ENCODE results near the gene GNB1L.
"Not testable (repeated sequence)": the region's sequence is repeated elsewhere in the genome, so short reads cannot be mapped to it uniquely, and the experiment has no call there.

Gene GNB1L

DNA sequence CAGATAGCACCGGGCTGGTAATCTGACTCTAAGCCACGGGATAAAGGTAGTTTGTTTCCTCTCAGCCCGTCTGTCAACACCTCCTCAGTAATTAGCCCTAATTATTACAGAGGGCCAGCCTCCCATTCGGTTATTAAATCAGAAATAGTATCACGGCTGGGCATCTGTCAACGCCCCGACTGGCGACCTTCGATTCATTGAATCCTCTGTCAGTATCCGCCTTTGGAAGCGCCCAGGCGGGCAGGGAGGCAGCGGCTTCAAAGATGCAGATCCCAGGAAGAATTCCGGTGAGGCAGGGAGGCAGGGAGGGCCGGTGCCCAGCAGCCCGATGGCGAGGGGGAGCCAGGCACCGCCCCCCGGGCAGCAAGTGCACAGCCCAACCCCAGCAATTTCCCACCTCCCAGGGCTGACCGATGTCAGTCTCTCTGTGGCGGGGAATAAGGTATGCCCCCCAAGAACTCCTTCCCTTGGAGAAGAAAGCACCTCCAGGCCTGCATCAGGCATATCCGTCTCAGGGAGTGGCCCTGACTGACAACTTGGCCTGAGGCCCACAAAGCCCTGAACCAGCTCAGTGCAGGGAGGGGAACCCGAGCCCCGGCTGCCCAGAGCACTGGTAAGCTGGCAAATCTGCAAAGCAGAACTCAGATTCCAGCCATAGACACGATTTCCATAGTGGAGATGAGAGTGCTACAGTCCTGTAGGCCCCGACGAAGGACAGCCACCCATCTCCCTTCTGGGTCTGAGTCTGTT lies 11.4 kb downstream of the GNB1L start:
- DNase-seq (ENCODE audit: low read depth): no peak

DNA sequence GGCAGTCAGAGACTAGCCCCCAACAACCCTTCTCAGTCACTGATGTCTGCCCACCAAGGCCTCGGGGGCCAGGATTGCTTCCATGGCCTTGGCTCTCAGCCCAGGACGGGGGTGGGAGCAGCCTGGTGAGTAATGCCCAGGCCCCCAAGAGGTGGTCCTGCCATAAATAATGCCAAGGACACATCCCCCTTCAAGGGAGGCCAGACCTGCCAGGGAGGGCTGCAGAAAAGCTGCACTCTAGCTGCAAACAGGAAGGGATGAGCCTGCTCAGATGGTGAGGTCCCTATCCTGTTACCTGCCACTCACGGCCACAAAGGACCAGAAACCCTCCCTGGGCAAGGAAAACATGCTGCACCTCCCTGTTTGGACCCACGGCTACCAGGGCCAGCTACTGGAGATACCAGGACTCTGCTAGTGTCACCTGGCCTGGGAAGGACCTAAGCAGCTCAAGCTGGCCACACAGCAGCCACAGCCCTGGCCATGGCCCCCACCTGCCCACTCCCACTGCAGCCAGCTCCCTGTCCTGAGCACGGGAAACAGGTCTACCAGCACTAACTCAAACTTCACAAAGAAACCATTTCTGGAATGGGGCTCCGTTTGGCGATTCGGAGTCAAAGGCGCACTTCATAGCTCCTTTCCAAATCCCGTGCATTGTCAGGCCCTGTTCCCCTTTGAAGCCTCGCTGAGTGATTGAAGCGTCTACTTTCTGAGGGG lies 12.1 kb downstream of the GNB1L start:
- no peak for DNase-seq (ENCODE audit: low read depth)

DNA sequence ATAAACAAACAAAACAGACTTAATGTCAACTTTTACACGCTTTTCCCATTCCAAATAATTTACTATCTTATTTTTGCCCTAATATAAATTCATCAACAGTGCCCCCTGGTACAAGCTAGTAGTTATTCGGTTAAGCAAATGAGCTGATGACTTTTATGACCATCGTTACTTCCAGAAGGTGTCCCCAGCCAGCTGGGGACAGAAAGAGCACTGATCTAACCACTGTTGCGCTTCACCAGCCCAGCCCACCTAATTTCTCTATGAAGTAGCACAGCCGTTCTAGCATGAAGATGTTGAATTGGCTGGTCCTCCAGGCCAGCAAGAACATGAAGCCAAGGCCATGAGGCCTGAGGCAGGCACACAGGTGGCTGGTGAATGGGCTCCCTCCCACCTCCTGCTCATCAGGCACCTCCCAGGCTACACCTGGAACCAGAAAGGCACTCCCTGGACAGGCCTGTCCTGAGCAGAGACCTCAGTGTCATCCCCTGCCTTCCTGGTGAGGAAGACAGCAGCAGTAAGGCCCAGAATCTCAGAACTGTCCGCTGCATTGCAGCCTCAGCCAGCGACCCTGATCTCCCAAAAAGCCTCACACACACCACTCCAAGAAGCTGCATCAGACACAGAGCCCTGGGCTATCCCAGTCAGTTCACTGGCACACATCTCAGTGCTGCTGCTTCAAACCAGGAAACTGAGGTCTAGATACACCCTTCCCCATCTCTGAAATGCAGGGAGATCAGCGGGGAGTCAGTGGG lies 12.9 kb downstream of the GNB1L start:
- DNase-seq (ENCODE audit: low read depth): no peak

DNA sequence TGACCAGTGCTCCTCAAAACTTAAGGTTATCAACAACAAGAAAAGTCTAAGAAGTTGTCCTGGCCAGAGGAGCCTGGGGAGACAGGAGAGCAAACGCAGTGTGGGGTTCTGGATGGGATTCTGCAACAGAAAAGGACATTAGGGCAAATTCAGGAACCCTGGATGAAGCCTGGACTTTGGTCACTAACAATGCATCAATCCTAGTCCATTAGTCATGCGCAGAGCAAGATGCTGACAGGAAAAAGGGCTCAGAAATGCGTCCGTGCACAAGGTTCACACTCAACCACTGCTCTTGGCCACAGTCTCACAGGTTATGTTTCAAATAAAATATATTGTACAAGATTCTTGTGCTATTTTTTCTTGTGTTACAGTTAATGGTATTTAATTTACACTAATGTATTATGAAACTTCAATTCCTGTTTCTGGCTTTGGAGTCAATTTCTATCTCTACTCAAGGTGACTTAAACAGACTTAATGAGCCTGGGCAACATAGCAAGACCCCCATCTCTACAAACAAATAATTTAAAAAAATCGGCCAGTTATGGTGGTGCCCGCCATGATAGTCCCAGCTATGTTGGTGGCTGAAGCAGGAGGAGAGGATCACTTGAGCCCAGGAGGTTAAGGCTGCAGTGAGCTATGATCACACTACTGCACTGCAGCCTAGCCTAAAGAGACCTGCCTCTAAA lies 13.6 kb downstream of the GNB1L start:
- DNase-seq (ENCODE audit: low read depth): no peak

DNA sequence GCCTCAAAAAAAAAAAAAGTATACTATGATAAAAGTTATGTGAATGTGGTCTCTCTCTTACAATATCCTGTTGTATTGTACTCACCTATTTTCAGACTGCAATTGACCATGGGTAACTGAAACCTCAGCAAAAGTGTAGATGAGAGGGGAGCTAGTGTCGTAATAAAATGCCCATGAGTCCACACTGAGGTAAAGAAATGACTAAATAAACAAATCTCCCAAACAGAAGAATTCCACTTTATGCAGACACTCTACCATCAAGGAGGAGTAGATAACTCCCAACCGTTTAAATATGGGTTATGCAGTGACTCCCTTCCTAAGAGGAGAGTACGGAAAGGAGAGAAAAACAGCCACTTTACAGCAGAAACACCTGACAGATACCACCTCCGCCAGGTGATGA lies 14.6 kb downstream of the GNB1L start:
- DNase-seq (ENCODE audit: low read depth): no peak

DNA sequence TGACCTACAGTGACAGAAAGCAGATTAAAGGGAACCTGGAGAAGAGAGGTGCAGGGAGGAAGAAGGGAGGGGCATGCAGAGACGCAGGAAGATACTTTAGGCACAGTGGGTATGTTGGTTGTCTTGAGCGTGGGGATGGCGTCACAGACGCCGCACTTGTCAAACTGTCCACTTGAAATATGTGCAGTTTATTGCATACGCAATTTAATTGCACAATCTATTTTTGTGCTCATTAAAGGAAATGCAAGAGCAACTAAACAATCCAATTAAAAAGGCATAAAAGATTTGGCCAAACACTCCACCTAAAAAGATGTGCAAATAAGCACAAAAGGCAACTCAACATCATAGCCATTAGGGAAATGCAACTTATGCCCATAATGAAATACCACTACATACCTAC lies 16.8 kb downstream of the GNB1L start:
- DNase-seq (ENCODE audit: low read depth): no peak

DNA sequence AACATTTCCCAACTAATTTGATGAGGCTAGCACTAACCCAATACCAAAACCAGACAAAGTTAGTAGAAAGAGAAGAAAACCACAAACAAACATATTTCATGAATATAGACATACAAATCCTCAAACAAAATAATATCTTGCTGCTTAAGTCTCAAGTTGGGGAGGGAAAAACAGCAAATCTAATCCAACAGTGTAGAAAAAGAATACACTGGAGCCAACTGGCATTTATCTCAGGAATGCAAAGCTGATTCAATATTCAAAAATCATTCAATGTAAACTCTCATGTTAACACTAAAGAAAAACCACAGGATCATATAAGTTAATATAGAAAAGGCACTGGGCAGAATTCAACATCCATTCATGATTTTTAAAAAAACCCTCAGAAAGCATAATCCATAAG lies 18.2 kb downstream of the GNB1L start:
- DNase-seq (ENCODE audit: low read depth): no peak

- DNase-seq (ENCODE audit: low read depth): no peak
Measured at GRCh38 chr22:19834599-19834998, 20.1 kb downstream of the GNB1L start.

- not testable (repeated sequence) for DNase-seq (ENCODE audit: low read depth)
Measured at GRCh38 chr22:19833327-19833726, 21.3 kb downstream of the GNB1L start.

DNA sequence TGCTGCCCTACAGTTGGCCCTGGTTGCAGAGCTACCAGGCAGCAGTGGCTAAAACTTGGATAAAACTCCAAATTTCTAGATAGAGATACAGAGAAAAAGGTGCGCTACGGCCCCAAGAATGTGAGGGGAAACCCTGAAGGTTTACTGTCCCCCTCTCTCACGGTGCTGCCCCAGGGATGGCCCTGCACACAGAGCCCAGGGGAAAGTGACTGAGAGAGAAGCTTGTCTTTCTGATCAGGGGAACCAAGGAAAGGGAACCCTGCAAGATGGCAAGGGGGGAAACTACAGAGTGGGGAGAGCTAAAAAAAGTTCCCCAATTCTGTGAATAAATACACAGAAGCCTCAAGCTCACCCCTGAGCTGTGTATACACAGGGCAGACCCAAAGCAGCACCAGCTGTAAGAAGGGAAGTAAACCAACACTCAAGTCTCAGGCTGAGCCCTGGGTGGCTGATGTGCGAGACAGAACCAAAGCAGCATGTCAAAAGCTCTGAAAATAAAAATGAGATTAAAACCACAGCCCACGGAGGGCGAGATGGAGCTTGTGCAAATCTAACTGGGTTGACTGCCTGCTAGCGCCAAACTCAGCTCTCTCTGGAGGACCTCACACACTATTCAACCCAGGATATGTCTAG lies 22.1 kb downstream of the GNB1L start:
- DNase-seq (ENCODE audit: low read depth): no peak

- not testable (repeated sequence) for DNase-seq (ENCODE audit: low read depth)
Measured at GRCh38 chr22:19831979-19832378, 22.7 kb downstream of the GNB1L start.

- no peak for DNase-seq (ENCODE audit: low read depth)
Measured at GRCh38 chr22:19831016-19831415, 23.7 kb downstream of the GNB1L start.

DNA sequence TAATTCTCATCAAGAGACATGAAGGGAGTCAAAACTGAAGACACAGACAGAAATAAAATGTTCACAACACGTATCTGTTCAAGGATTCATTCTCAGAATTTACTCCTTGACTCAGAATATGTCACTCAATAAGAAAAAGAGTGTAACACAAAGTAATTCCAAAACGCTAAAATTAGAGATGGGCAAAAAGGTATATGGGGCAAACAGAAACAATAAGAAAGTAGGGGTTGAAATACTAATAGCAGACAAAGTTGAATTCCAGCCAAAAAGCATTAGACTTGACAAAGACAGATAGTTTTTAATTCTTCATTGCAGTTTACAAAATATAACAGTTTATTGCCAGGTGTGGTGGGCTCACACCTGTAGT lies 26.7 kb downstream of the GNB1L start:
- DNase-seq (ENCODE audit: low read depth): no peak

DNA sequence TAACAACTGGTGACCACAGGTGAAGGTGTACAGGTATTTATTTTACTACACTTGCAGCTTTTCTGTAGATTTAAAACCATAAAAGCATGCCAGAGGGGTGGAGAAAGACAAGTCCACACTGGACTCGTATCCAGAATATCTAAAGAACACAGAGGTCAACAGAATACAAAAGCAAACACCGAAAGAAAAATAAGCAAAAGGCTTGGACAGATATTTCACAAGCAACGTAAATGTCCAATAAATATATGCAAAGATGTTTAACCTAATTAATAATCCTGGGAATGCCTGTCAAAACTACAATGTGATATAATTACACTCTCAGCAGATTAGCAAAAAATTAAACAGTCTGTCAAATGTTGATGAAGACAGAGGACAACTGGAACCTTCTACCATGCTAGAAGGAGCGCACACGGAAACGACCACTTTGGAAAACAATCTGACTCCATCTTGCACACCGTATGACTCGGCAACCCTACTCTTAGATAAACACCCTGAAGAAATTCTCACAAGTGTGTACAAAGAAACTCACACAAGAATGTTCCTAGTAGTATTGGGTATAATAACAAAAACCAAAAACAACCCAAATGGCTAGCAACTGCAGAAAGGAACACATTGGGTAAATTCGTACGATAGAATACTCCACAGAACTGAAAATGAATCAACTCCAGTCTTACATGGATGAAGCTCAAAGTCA lies 27.2 kb downstream of the GNB1L start:
- DNase-seq (ENCODE audit: low read depth): no peak

DNA sequence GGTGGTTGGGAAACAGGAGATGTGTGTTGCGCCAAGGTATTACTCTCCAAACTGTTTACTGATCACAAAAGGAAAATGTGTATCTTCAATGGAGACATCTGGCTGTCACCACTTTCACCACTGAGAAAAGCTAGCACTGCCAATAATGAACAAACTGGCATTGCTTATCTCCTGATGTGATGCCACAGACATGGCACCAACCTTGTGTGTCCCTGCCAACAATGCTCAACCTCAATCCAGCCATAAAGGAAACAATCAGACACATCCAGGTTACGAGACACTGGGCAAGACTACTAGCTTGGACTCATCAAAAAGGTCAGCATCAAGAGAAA lies 28.1 kb downstream of the GNB1L start:
- no peak for DNase-seq (ENCODE audit: low read depth)

DNA sequence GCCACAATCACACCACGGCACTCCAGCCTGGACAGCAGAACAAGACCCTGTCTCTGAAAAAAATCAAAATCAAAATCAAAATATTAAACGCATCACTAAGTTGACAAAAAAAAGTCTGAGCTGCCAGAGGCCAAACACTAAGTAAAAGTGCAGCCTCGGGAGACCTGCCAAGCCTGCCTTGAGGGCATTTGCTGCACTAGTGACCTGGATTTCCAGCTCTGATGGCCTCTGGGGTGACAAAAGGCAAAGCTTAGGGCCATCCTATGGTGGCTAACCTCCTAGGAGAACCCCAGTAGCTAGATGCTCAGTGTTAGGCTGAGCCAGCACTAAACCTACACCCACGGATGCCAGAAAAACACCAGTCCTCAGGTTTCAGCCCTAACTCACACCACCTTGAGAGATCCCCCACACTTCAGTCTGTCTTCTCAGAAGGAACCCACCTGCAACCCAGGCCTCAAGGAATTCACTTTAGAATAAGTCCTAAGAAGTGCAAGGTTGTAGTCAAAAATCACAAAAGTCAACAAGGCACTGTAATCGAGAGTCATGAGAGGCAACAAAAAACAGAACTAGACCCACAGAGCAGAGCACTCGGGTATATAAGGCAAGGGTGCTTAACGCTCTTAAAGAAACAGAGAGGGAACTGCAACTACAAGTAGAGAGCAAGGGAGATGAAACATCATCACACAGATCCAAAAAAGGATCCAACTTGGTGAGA lies 28.6 kb downstream of the GNB1L start:
- DNase-seq (ENCODE audit: low read depth): no peak

DNA sequence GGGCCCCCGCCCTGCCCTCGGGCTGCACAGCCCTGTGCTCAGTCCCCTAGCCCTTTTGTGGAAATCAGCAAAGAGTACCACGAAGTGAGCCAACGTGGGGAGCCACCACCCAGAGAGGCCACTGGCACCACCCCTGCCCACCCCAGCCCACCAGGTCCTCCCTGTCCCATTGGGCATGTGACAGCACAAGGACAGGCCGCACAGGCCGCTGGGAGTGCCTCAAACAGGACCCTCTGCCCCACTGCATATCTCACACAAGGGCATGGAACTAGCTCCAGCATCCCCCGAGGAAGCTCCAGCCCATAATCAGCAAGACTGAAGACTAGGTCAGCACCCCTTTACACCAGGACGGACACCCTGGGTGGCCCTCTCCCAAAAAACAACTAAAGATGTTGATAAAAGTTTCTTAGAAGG lies 29.7 kb downstream of the GNB1L start:
- DNase-seq (ENCODE audit: low read depth): no peak

DNA sequence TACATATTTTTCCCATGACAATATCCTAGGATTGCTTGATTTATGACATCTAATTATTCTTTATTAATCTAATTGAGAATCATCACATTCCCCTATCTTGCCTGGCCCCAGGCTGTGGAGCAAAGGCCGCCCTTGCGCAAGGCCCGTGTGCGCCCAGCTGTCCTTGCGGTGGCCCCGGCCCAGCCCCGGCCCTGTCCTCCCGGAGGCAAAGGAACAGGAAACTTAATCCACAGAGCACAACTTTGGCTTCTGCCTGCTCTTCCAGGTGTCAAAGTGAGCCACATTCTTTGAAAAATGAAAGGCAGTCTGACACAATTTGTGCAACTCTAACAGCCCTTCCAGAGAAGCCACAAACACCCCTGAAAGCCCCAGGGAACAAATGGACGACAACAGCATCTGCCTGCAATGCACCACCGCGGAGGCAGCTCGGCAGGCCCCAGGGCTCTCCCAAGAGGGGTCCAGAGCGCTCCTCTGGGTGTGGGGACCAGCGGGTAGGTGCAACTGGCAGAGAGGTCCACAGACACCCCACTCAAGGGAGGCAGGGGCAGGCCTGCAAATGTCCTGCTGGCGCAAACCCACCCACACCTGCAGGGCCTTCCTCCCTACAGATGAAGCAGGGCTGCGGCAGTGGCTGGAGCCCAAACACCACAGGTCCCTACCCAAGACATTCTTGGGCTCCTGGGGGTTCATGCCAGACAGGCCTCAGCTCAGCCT lies 30.3 kb downstream of the GNB1L start:
- no peak for DNase-seq (ENCODE audit: low read depth)

GRCh38 chr22:19823902-19824211 lies 30.8 kb downstream of the GNB1L start:
- no peak for DNase-seq (ENCODE audit: low read depth)

DNA sequence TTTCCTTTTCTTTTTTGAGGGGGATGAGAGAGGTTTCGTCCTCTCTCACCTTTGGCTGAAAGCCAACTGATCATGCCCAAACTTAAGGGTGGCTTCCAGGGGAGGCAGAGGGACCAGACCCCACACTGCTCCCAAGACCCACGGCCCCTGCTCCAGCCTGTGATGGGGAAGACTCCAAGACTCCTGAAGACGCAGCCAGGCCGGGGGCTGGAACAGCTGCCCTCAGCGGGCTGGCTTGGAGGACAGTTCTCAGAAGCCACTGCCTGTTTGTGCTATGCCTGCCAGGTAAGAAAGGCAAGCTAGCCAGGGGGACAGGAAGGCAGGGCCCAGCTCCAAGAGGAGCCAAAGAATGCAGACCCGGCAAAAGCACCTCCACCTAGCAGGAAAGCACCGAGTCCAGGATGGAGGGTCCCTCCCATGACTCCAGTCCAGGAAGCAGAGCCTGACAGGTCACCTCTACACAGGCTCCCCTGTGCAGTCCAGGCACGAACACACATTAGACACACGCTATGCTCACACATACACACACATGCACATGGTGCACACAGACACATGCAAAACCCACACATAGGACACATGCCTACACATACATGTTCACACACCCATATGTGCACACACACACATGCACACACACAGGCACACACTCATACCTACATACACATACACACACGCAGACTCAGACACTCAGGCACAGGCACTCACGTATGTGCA lies 31.3 kb downstream of the GNB1L start:
- DNase-seq (ENCODE audit: low read depth): no peak

Measured in fibroblast of the conjunctiva (primary cell).